Keratinocyte (primary cell): ENCODE data around the gene CCDC33. TPM values are rescaled to one million over a fixed set of nuclear protein-coding genes. Genes with fewer than 3 reads are reported as not detected.

Source experiments
- DNase-seq: peaks from one replicate; pipeline ENCODE4 v3.0.0-alpha.2; 2011; ENCODE audit warnings: low read depth, missing footprints, low spot score
- FAIRE-seq: peaks from 2 replicates; lab custom pipeline; 2011; peaks lifted over from hg19 to GRCh38; lab: Jason Lieb, UNC
- H2AFZ ChIP-seq: 2 replicates; pipeline ENCODE4 v1.6.0; 2012; ENCODE audit warnings: low read length, control low read depth, inconsistent platforms; ENCODE audit not compliant: control insufficient read depth
- H3K27ac ChIP-seq: 2 replicates; pipeline ENCODE4 v1.5.1; 2011; ENCODE audit warnings: low read length; ENCODE audit not compliant: control insufficient read depth, insufficient read depth
- H3K27me3 ChIP-seq: 3 replicates; pipeline ENCODE4 v1.6.0; 2011; ENCODE audit warnings: low read length; ENCODE audit not compliant: control insufficient read depth, insufficient read depth; ENCODE audit errors: extremely low read depth
- H3K36me3 ChIP-seq, 2 experiments: 2 replicates in 1 of 2; 3 replicates in 1 of 2; pipeline ENCODE4 v1.5.1; 2011; ENCODE audit warnings: low read length in 2 of 2, mild to moderate bottlenecking in 1 of 2; ENCODE audit not compliant: control insufficient read depth in 2 of 2, insufficient read depth in 2 of 2; ENCODE audit errors: extremely low read depth in 1 of 2
- H3K4me1 ChIP-seq: 3 replicates; pipeline ENCODE4 v1.5.1; 2011; ENCODE audit warnings: low read length; ENCODE audit not compliant: control insufficient read depth, insufficient read depth; ENCODE audit errors: extremely low read depth
- H3K4me2 ChIP-seq: 3 replicates; pipeline ENCODE4 v1.6.0; 2011; ENCODE audit warnings: low read depth, low read length; ENCODE audit not compliant: control insufficient read depth, insufficient read depth; ENCODE audit errors: extremely low read depth
- H3K4me3 ChIP-seq, 3 experiments: fragments of 200-600 bp in 1 of 3; sonication (generic) in 1 of 3; 2 replicates in 2 of 3; 3 replicates in 1 of 3; pipeline ENCODE4 v1.5.1; 2011 to 2016; ENCODE audit warnings: low read length in 3 of 3, mild to moderate bottlenecking in 3 of 3, control low read depth in 2 of 3, inconsistent platforms in 1 of 3, low read depth in 1 of 3, mixed read lengths in 1 of 3, mixed run types in 1 of 3, moderate library complexity in 1 of 3; ENCODE audit not compliant: control insufficient read depth in 2 of 3, insufficient read depth in 2 of 3; ENCODE audit errors: extremely low read depth in 1 of 3
- H3K79me2 ChIP-seq: 2 replicates; pipeline ENCODE4 v1.6.0; 2012; ENCODE audit warnings: low read length; ENCODE audit not compliant: control insufficient read depth, insufficient read depth
- H3K9ac ChIP-seq: 3 replicates; pipeline ENCODE4 v1.6.0; 2011; ENCODE audit warnings: low read length; ENCODE audit not compliant: control insufficient read depth, insufficient read depth; ENCODE audit errors: extremely low read depth
- H3K9me1 ChIP-seq: 3 replicates; pipeline ENCODE4 v1.6.0; 2011; ENCODE audit warnings: low read length; ENCODE audit not compliant: control insufficient read depth, insufficient read depth; ENCODE audit errors: extremely low read depth
- H3K9me3 ChIP-seq: 2 replicates; pipeline ENCODE4 v1.5.1; 2012; ENCODE audit warnings: low read depth, low read length; ENCODE audit not compliant: control insufficient read depth
- H4K20me1 ChIP-seq: 3 replicates; pipeline ENCODE4 v1.6.0; 2011; ENCODE audit warnings: low read length; ENCODE audit not compliant: control insufficient read depth, insufficient read depth; ENCODE audit errors: extremely low read depth
- CTCF ChIP-seq, 3 experiments: IDR thresholded peaks in 1 of 3; conservative IDR thresholded peaks in 1 of 3; optimal IDR thresholded peaks in 1 of 3; 2 replicates in 2 of 3; 3 replicates in 1 of 3; pipeline versions ENCODE3 to v1.5.1; 2011; ENCODE audit warnings: low read length in 3 of 3, mild to moderate bottlenecking in 3 of 3, moderate library complexity in 2 of 3, control low read depth in 1 of 3, inconsistent platforms in 1 of 3; ENCODE audit not compliant: insufficient read depth in 2 of 3; ENCODE audit errors: extremely low read depth in 1 of 3
- EZH2 ChIP-seq: IDR thresholded peaks from one replicate; pipeline ENCODE4 v1.6.1; 2012; ENCODE audit warnings: inconsistent platforms, mild to moderate bottlenecking, low read length, moderate library complexity
- dilution Hi-C: fragments of 300-500 bp; cut with MboI; formaldehyde crosslinking; loops from one replicate; pipeline ENCODE4 v1.7.0; 2020; ENCODE audit warnings: low sequenced_read_pairs; ENCODE audit not compliant: extremely low pct_ligation_motif_present
- polyA plus RNA-seq, 5 experiments: library from polyadenylated mRNA; depleted of rRNA in 3 of 5; stranded (reverse) in 3 of 5; stranded (forward) in 1 of 5; unstranded in 1 of 5; fragments of >200 nt; gene quantifications; 1 replicate in 1 of 5; 2 replicates in 3 of 5; 3 replicates in 1 of 5; pipeline versions ENCODE4 v1.2.1 to v1.2.3, GENCODE V29; 2011 to 2012; ENCODE audit warnings: missing spikeins in 2 of 5, low read depth in 1 of 5, low replicate concordance in 1 of 5

Gene CCDC33
- polyA plus RNA-seq, 1 donor (not counting 4 experiments of a cell fraction or from before 2014, with no cell fraction given) = not detected

- Histone ChIP-seq H3K9me3 (no peaks in the 10 kb centered on the region), H3K4me3 (no peak overlapping the region), H3K4me1 (no peaks in the 10 kb centered on the region), H3K27me3 (peaks cover 42% of the 10 kb centered on the region), H3K27ac (no peak overlapping the region), H4K20me1 (no peaks in the 10 kb centered on the region), H3K36me3 (no peaks in the 10 kb centered on the region), H3K9ac (no peak overlapping the region), H2AFZ (no peak overlapping the region), H3K4me2 (no peak overlapping the region), H3K79me2 (no peaks in the 10 kb centered on the region), H3K9me1 (no peaks in the 10 kb centered on the region)
- TF ChIP-seq CTCF (optimal IDR thresholded peaks at IDR 0.05 in 1 of 3, IDR thresholded peaks at IDR 0.05 in 1 of 3, conservative IDR thresholded peaks at IDR 0.05 in 1 of 3; ENCODE audit: extremely low read depth in 1 of 3, insufficient read depth in 2 of 3, low read length in 3 of 3) (no peak), EZH2 (no peak)
- FAIRE-seq (no peak), DNase-seq (no peak)
- dilution Hi-C loops = no loop called here
Measured at GRCh38 chr15:74257105-74257504, 21.0 kb downstream of the CCDC33 start.

DNA sequence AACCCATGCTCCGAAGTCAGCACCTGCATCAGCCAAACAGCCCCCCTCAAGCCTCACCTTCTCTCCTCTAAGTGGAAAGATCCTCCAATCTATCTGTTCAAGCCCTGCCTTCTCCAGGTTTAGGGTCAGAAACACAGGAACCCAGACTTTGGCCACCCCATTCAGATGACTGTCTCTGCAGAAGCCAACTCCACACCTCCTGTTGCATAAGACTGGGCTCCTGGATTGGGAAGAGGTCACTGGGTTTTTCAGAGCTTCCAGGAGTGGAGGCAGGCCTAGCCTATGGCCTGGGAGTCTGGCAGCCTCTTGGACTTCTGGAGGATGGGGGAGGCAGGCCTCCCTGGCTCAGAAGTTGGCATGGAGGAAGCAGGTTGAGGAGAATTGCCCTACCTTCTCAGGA is 21.5 kb downstream of the CCDC33 start:
- FAIRE-seq = no peak

More for the DNA sequence above, 21.5 kb downstream of the CCDC33 start:
- Histone ChIP-seq H3K27ac (no peak overlapping the region), H3K36me3 (no peaks in the 10 kb centered on the region), H3K79me2 (no peaks in the 10 kb centered on the region), H3K9me1 (no peaks in the 10 kb centered on the region), H2AFZ (no peak overlapping the region), H3K4me3 (no peak overlapping the region), H3K9ac (no peak overlapping the region), H3K27me3 (peaks cover 42% of the 10 kb centered on the region), H3K9me3 (no peaks in the 10 kb centered on the region), H3K4me2 (no peak overlapping the region), H3K4me1 (no peaks in the 10 kb centered on the region), H4K20me1 (no peaks in the 10 kb centered on the region)
- TF ChIP-seq CTCF (optimal IDR thresholded peaks at IDR 0.05 in 1 of 3, IDR thresholded peaks at IDR 0.05 in 1 of 3, conservative IDR thresholded peaks at IDR 0.05 in 1 of 3; ENCODE audit: extremely low read depth in 1 of 3, insufficient read depth in 2 of 3, low read length in 3 of 3) = no peak
- no peak for TF ChIP-seq EZH2
- dilution Hi-C loops = no loop called here
- DNase-seq = no peak
